ENCODE data around the gene FAM120C.

Gene FAM120C

GRCh38 chrX:54043056-54043455 lies 140.0 kb downstream of the FAM120C start (continued):
- TF ChIP-seq CREB5 (CRISPR knock-in tag; IDR thresholded peaks at IDR 0.05; ENCODE audit: low read depth): no peak
- TF ChIP-seq CSDC2 (CRISPR knock-in tag; IDR thresholded peaks at IDR 0.05): no peak
- TF ChIP-seq ARNTL (CRISPR knock-in tag; IDR thresholded peaks at IDR 0.05; ENCODE audit: borderline replicate concordance, low read depth): no peak
- no peak for TF ChIP-seq PATZ1 (CRISPR knock-in tag; IDR thresholded peaks at IDR 0.05; ENCODE audit: borderline replicate concordance)

- ATAC-seq: peak; percentile 50
- no peak for TF ChIP-seq BACH2 (CRISPR knock-in tag; IDR thresholded peaks at IDR 0.05; ENCODE audit: borderline replicate concordance)
Observed at GRCh38 chrX:54042609-54043021, 140.4 kb downstream of the FAM120C start.

GRCh38 chrX:54030329-54030728 lies 152.7 kb downstream of the FAM120C start:
- ATAC-seq: no peak
- no peak for TF ChIP-seq GLIS3 (CRISPR knock-in tag; IDR thresholded peaks at IDR 0.05)
- no peak for TF ChIP-seq ISL1 (CRISPR knock-in tag; IDR thresholded peaks at IDR 0.05)
- TF ChIP-seq ESRRG (CRISPR knock-in tag; IDR thresholded peaks at IDR 0.05): no peak
- no peak for TF ChIP-seq ZFP3 (CRISPR knock-in tag; IDR thresholded peaks at IDR 0.05)
- TF ChIP-seq ARNTL (CRISPR knock-in tag; IDR thresholded peaks at IDR 0.05; ENCODE audit: borderline replicate concordance, low read depth): no peak
- no peak for TF ChIP-seq ZFP30 (CRISPR knock-in tag; IDR thresholded peaks at IDR 0.05)
- no peak for TF ChIP-seq PATZ1 (CRISPR knock-in tag; IDR thresholded peaks at IDR 0.05; ENCODE audit: borderline replicate concordance)
- no peak for TF ChIP-seq TOX (CRISPR knock-in tag; IDR thresholded peaks at IDR 0.05; ENCODE audit: borderline replicate concordance)
- TF ChIP-seq ZNF8 (CRISPR knock-in tag; IDR thresholded peaks at IDR 0.05): no peak
- no peak for TF ChIP-seq TSHZ2 (CRISPR knock-in tag; IDR thresholded peaks at IDR 0.05)

- TF ChIP-seq GLIS3 (CRISPR knock-in tag; IDR thresholded peaks at IDR 0.05): no peak
- TF ChIP-seq ISL1 (CRISPR knock-in tag; IDR thresholded peaks at IDR 0.05): no peak
- no peak for TF ChIP-seq ZNF70 (CRISPR knock-in tag; IDR thresholded peaks at IDR 0.05)
- no peak for TF ChIP-seq TOX (CRISPR knock-in tag; IDR thresholded peaks at IDR 0.05; ENCODE audit: borderline replicate concordance)
- TF ChIP-seq CSRNP3 (CRISPR knock-in tag; IDR thresholded peaks at IDR 0.05): no peak
- no peak for TF ChIP-seq ZNF565 (CRISPR knock-in tag; conservative IDR thresholded peaks at IDR 0.05; ENCODE audit: low read depth)
- TF ChIP-seq CSDC2 (CRISPR knock-in tag; IDR thresholded peaks at IDR 0.05): no peak
- TF ChIP-seq TCF4 (CRISPR knock-in tag; IDR thresholded peaks at IDR 0.05; ENCODE audit: borderline replicate concordance): no peak
- no peak for TF ChIP-seq TSHZ2 (CRISPR knock-in tag; IDR thresholded peaks at IDR 0.05)
- ATAC-seq: no peak
Observed at GRCh38 chrX:54029529-54030143, 153.4 kb downstream of the FAM120C start.
